Activated CD8-positive, alpha-beta memory T cell treated with anti-CD3 and anti-CD28 coated beads, Interleukin-2, amount 50 U/mL, for 1 hour (primary cell): Measurements from ENCODE around the gene ROR2.

Experiments used
- DNase-seq: peaks from one replicate; pipeline ENCODE4 v3.0.0-alpha.2; 2020; ENCODE audit errors: extremely low read depth

ROR2 gene

DNA sequence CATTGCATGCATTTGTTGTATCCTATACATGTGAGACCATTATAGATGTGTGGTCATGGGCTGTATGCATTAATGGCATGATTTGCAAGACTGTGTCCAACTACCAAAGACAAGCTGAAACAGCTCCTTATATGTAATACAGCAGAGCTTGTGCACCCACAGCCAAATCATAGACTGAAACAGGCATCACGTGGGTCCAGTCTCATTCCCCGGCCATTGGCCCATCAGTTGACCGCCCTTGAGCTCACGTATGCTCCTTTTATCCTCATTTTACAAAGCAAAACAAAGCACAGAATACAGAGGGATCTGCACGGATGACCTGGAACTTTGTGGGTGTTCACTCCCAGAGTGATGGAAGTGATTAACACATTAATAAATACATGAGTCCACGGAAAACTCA, 109.1 kb downstream of the ROR2 start:
- no peak for DNase-seq

- no peak for DNase-seq
Observed at GRCh38 chr9:91840469-91840868, 109.6 kb downstream of the ROR2 start.

DNA sequence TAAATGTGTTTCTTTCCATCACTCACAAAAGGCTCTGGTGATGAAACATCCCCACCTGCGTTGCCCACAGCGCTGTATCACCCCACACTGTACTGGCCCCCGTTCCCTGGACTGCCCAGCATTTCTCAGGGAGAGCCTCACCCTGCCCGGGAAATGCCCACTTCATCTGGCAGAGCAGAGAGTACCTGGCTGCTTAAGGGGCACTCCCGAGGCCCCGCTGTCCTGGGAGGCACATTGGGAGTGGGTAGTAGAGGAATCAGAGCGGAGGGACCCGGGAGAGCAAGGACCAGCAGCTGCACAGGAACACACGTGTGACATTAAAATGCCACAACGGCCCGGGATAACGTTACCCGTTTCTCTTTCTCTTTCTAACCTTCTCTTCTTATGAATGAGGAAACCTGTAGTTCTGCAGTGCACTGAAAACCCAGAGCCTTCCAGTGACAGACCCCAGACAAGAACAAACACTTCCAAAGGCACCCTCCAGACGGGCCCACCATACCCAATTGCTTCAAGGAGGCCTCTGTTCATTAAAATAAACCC, 110.0 kb downstream of the ROR2 start:
- no peak for DNase-seq

DNA sequence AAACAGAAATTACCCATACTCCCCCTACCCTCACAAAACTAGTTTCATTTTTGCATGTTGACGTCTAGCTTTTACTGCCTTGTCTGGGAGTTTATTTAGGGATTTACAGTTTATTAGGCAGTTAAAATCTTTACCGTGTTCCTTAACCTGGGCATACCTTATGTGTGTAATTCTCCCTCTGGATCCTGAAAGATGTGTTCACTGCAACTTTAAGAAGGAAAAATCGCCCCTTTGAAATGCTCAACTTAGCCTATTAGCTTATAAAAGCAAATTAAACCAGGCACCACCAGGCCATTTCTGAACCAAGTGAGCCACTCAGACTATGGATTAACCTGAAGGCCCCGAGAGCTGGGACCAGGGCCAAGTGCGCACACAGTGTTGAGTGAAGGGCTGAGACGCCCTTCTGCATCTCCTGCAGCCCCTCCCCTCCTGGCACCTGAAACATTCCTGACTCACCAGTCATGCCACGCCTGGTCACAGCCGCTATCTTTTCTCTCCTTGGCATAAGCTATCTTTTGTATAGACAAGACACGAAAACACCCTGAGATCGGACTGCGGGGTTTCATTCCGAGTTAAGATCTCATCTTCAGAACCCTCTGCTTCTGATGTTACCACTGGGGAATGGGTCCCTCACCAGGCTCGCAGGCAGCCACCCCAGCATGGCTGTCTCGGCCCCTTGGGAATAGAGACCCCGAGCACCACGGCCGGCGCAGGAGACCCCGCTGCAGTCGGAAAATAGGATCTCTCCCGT, 111.9 kb downstream of the ROR2 start:
- no peak for DNase-seq

GRCh38 chr9:91836515-91836914, 113.5 kb downstream of the ROR2 start:
- no peak for DNase-seq

- no peak for DNase-seq
Observed at GRCh38 chr9:91835632-91836031, 114.4 kb downstream of the ROR2 start.

DNA sequence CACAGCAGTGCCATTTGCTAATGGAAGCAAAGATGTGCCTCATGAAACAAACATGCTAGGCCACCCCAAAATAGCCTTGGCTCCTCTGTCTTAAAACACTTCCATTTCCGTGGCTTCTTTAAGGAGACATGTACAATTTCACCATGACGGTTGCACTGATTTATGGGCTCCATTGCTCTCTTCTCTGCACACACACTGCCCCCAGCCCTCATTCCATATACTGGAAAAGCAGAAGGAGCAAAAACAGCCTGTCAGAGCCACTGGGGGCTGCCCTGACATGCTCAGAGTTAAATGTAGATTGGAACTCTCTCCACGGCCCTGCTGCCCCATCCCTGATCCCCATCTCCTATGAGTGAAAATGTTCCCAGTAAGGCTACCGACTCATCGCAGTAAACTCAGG, 114.8 kb downstream of the ROR2 start:
- DNase-seq, result no peak

GRCh38 chr9:91834740-91835139, 115.3 kb downstream of the ROR2 start:
- DNase-seq, result no peak

DNA sequence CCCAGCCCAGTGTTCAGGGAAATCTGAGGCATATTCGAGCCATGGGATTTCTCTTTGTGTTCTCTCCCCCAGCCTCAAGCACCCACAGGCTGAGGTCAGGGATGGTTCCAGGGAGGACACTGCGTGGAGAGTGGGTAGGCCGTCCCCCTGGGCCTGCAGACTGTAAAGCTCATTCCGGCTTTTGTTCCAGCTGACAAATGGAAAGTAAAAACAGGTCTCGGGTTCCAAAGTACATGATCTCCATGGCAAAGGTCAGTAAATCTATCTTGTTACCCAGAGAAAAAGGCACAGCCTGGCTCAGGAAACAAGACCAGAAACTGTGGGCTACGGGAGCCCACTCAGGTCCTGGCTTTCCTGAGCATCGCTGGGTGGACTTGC, 116.2 kb downstream of the ROR2 start:
- no peak for DNase-seq

- DNase-seq, result no peak
Observed at GRCh38 chr9:91833096-91833877, 116.7 kb downstream of the ROR2 start.

GRCh38 chr9:91832322-91832721, 117.7 kb downstream of the ROR2 start:
- no peak for DNase-seq

GRCh38 chr9:91825866-91826265, 124.2 kb downstream of the ROR2 start:
- no peak for DNase-seq

DNA sequence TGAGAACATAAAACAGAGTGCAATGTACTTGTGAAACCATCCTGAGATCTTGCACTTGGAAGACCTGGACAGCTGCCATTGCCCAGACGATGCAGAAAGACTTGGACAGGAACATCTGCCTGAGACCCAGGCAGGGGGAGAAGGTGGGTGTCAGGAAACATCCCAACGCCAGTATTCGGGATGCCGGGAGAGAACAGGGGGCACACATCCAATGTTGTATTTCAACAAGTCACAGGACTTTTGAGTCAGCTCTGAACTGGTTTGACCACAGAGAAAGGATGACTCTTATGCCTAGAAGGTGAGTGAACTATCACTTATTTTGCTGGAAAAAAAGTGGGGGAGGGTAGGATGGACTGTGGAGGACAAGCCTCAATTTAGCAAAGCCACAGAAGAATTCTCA, 124.6 kb downstream of the ROR2 start:
- no peak for DNase-seq

GRCh38 chr9:91824601-91825305, 125.3 kb downstream of the ROR2 start:
- DNase-seq, result no peak

- no peak for DNase-seq
Observed at GRCh38 chr9:91824151-91824550, 125.9 kb downstream of the ROR2 start.

DNA sequence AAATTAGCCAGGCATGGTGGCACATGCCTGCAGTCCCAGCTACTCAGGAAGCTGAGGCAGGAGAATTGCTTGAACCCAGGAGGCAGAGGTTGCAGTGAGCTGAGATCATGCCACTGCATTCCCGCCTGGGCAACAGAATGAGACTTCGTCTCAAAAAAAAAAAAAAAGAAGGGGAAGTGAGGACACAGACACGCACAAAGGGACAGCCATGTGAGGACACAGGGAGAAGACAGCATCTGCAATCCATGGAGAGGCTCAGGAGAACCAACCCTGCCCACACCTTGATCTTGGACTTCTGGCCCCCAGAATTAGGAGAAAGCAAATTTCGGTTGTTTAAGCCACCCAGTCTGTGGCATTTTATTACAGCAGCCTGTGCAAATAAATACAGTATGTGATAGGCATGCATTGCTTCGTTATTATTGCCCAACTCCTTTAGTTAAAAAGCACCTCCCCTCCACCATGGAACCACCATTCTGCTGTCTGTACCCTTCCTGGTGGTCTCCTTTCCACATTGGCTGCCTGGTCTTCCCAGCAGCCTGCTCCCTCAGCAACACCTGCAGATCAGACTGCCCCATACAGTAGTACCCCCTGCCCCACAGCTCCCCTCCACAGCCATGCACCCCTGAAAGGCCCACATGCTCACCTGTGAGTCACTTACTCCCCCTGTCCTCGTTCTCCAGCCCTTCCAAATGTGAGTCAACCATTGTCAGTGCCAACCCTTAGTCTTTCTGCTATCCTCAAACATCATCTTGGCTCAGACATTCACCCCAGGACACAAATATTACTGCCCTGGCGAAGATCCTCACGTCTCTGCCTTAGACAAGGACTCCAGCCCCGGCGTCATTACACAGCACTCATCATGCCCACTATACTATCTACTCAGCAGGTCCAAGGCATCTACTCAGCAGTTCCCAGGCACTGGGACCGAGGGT, 128.8 kb downstream of the ROR2 start:
- no peak for DNase-seq

- no peak for DNase-seq
Observed at GRCh38 chr9:91820126-91820750, 129.8 kb downstream of the ROR2 start.

DNA sequence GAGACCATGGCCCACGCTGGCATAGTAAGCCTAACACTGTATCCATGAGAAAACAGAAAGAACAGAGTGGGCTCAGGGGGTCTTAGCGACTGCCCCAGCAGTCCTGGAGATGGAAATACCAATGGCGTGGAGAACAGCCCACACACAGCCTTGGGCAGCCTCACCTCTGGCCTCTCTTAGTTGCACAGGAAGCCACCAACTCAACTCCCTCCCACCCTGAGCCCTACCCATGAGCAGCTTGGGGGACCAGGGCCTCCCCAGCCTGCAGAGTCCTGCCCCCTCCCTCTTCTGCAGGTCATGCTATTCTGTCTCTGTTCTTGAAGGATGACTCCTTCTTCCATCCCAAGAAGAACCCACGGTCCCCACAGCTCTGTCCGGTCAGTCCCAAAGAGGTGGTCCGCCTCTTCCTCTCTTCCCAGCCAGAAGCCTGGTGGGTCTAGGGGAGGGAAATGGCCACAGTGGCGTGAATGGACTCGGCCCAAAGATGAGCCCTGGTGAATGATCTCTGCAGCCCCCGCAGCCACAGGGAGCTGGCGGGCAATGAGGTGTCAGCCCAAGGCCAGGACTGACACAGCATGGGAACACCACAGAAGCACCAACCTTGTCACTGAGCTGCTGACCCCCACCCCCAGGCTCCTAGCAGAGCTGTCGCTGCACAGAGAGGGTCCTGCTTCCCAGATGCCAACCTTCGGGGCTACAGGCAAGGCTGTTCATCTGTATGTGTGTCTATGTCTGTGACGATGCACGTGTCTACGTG, 131.2 kb downstream of the ROR2 start:
- no peak for DNase-seq

GRCh38 chr9:91818225-91818585, 131.8 kb downstream of the ROR2 start:
- no peak for DNase-seq

GRCh38 chr9:91817493-91818224, 132.4 kb downstream of the ROR2 start:
- DNase-seq, result no peak
